NCI-H2029 (cell line): ENCODE measurements around the gene CDC23.
"Not testable (repeated sequence)": the region's sequence is repeated elsewhere in the genome, so short reads cannot be mapped to it uniquely, and the experiment has no call there.

Source experiments
- DNase-seq: peaks from one replicate; lab custom pipeline; 2025; lab: John Stamatoyannopoulos, UW

CDC23 gene

DNA sequence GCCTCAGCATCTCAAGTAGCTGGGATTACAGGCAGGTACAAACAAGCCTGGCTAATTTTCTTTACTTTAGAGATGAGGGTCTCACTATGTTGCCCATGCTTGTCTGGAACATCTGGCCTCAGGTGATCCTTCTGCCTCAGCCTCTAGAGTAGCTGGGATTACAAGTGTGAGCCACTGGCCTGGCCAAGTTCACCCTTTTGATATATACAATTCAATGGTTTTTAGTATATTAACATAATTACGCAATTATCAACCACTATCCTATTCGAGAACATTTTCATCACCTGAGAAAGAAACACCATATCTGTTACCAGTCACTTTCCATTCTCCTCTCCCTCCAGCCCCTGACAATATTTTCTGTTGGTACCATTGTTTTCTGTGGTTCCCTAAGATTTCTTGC, 3.7 kb upstream of the CDC23 start:
- no peak for DNase-seq

GRCh38 chr5:138212828-138213160, 329 bp downstream of the CDC23 start:
- no peak for DNase-seq

DNA sequence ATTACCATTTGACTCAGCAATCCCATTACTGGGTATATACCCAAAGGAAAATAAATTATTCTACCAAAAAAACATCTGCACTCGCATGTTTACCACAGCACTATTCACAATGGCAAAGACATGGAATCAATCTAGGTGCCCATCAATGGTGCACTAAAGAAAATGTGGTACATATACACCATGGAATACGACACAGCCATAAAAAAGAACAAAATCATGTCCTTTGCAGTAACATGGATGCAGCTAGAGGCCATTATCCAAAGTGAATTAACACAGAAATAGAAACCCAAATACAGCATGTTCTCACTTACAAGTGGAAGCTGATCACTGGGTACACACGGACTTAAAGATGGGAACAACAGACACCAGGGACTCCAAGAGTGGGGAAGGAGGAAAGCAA, 2.1 kb downstream of the CDC23 start:
- DNase-seq, result no peak

- DNase-seq, result not testable (repeated sequence)
Observed at GRCh38 chr5:138193859-138194258, 19.3 kb downstream of the CDC23 start.

DNA sequence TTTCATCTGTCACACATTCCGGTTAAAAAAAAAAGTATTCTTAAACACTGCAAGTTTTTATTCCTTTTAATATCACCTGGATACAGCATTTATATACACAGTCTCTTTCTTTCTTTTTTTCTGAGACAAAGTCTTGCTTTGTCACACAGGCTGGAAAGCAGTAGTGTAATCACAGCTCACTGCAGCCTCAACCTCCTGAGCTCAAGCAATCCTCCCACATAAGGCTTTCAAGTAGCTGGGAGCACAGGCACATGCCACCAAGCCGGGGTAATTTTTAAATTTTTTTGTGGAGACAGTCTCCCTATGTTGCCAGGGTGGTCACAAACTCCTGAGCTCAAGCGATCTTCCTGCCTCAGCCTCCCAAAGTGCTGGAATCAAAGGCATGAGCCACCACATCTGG, 20.3 kb downstream of the CDC23 start:
- DNase-seq, result no peak

GRCh38 chr5:138188626-138189025, 24.5 kb downstream of the CDC23 start:
- DNase-seq, result no peak

GRCh38 chr5:138186002-138186447, 27.1 kb downstream of the CDC23 start:
- DNase-seq, result no peak

GRCh38 chr5:138182808-138183207, 30.3 kb downstream of the CDC23 start:
- no peak for DNase-seq

GRCh38 chr5:138180841-138181240, 32.3 kb downstream of the CDC23 start:
- DNase-seq, result no peak

DNA sequence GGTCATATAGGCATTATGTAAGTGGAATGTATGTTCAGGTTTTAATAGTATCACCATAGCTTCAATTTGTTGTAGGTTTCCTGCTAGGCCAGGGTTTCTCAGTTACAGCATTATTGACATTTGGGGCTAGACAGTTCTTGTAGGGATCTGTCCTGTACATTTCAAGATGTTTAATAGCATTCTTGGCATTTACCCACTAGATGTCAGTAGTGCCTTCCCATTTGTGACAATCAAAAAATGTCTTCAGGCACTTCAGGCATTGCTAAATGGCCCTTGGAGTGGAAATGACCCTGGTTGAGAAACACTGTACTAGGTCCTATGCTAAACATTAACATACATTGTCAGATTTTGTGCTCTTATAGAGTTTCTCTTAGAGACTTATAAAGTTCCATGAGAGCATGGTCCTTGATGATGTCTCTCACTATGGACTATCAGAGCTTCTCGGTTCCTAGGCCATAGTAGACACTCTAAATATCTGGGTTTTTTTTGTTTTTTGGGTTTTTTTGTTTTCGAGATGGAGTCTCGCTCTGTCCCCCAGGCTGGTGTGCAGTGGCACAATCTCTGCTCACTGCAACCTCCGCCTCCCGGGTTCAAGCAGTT, 32.8 kb downstream of the CDC23 start:
- peak; percentile 56 for DNase-seq

DNA sequence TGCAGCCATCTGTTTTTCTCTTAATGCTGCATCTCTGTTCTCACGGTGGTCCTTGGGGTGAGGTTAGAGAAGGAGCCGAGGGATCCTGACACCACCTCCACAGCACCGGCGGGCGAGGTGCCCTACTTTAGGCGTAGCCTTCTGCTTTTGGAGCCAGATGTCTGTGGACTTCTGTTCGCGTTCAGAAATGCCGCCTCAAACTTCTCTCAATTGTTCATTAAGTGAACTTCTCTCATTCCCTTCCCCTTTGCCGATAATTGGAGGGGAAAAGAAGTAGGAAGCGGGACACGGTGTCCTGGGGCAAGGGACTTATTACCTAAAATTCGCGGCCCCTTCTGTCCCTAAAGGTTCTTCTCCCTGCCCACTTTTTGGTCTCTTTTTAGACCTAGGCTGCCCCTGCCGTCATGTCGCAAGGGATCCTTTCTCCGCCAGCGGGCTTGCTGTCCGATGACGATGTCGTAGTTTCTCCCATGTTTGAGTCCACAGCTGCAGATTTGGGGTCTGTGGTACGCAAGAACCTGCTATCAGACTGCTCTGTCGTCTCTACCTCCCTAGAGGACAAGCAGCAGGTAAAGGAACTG, 33.8 kb downstream of the CDC23 start:
- DNase-seq, result no peak

- peak; percentile 96 for DNase-seq
Observed at GRCh38 chr5:138178516-138179276, 34.4 kb downstream of the CDC23 start, which contains the start of the genes BRD8 and KIF20A. BRD8 (minus strand) TSS chr5:138178630; CDS start chr5:138178614, 16 bp downstream. KIF20A (plus strand) TSS chr5:138179112; CDS start chr5:138179681, 569 bp downstream.

GRCh38 chr5:138177941-138178515, 35.1 kb downstream of the CDC23 start:
- DNase-seq, result peak; percentile 14

- DNase-seq, result no peak
Observed at GRCh38 chr5:138170299-138170698, 42.8 kb downstream of the CDC23 start.

DNA sequence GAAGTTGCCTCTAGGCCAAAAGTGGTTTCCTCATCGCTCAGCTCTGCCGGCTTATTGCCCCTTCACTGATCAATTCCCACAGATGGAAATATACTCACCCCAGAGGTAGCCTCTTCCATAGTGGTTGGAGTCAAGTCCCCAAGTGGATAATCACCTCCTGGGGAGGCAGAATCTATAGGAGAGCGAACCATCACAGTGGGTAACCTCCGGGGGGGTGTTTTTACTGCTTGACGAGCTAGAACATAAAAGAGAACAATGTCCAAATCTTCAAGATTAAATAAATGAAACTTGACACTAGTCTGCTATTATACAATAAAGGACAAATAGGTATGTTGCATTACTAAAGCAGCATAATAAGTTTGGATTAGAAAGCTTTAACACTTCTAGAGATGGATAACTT, 44.0 kb downstream of the CDC23 start:
- no peak for DNase-seq

DNA sequence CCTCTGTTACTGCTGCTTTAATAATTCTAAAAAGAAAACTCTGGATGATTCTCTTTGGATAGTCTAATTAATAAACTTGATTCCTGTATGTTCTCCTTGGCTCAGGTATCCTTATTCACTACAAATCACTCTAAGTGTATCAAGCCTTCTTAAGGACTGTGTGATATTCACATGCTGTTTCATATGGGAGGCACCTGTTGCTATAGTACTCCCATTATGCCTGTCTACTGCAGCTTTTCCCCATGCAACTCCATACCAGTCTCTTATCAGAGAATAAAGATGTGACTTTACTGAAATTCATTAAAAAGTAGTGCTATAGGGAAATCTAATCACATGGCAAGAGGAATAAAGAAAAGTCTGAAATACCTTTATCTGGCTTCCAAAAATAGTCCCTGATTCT, 49.4 kb downstream of the CDC23 start:
- DNase-seq, result no peak

DNA sequence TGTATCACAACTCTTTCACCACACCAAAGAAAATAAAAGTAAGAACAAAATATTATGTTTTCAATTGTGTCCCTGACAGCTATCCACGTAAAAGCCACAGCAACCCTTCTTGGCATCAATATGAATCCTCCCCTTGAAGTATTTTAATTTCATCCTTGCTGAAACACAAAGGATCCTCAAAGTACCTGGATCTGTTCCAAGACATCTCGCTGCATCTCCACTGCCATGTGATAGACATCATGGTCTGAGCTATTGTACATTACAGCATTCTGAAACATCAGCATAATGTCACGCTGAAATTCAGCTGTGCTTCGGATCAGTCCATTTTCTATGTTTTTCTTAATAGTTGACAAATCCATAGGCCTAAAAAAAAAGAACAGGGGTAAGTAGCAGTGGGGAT, 52.4 kb downstream of the CDC23 start:
- DNase-seq, result no peak

- DNase-seq, result no peak
Observed at GRCh38 chr5:138159666-138160065, 53.5 kb downstream of the CDC23 start.

DNA sequence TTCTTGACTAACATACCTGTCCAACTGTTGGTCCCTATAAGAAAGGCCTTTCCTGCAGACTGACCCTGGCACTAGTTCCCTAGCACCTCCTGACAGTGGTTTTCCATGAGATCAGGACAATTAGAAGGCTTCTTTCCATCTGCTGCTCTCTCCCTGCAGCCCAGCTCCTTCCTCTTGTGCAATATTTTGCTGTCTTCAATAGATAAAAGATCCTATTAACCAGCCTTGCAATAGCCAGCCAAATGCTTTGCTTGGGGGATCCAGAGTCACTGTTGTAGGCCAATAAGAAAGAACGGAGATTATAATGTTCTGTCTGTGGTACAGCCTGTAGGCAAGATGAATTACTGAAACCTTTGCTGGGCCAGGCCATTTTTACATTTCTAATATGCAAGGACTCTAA, 55.5 kb downstream of the CDC23 start:
- DNase-seq, result no peak

GRCh38 chr5:138155977-138156376, 57.1 kb downstream of the CDC23 start:
- DNase-seq, result not testable (repeated sequence)

- no peak for DNase-seq
Observed at GRCh38 chr5:138149530-138149929, 63.6 kb downstream of the CDC23 start.

DNA sequence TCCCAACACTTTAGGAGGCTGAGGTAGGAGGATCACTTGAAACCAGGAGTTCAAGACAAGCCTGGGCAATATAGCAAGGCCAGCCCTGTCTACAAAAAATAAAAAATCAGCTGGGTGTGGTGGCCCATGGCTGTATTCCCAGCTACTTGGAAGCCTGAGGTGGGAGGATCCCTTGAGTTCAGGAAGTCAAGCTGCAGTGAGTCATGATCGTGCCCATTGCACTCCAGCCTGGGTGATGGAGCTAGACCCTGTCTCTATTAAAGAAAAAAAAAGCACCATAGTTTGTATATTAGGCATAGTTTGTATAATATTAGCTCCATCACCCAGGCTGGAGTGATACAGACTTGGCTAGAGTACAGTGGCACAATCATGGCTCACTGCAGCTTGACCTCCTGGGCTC, 64.3 kb downstream of the CDC23 start:
- no peak for DNase-seq

- DNase-seq, result not testable (repeated sequence)
Observed at GRCh38 chr5:138143578-138143977, 69.5 kb downstream of the CDC23 start.
